GM19397 (cell line): ENCODE measurements around the gene AP1M1.

ENCODE experiments used
- ATAC-seq: cut with Tn5 transposase; IDR thresholded peaks from one replicate; pipeline ENCODE4 v1.9.1; 2021; ENCODE audit warnings: mild to moderate bottlenecking, moderate library complexity; ENCODE audit not compliant: unreplicated experiment

The AP1M1 gene

GRCh38 chr19:16185123-16185767 lies 12.5 kb upstream of the AP1M1 start, which contains the start of gene FAM32A:
FAM32A (plus strand) TSS chr19:16185410; CDS start chr19:16185443, 33 bp downstream.
- peak; percentile 89 for ATAC-seq

GRCh38 chr19:16185768-16186123 lies 12.0 kb upstream of the AP1M1 start:
- no peak for ATAC-seq

GRCh38 chr19:16188521-16188920 lies 9.2 kb upstream of the AP1M1 start:
- ATAC-seq: no peak

GRCh38 chr19:16190198-16190597 lies 7.5 kb upstream of the AP1M1 start:
- ATAC-seq: no peak

- ATAC-seq: no peak
These were observed 7.0 kb upstream of the AP1M1 start for GRCh38 chr19:16190736-16191135.

- ATAC-seq: no peak
These were observed 6.3 kb upstream of the AP1M1 start for GRCh38 chr19:16191216-16191908.

GRCh38 chr19:16193466-16193865 lies 4.2 kb upstream of the AP1M1 start:
- ATAC-seq: no peak

- ATAC-seq: no peak
These were observed 506 bp upstream of the AP1M1 start for GRCh38 chr19:16197188-16197621.

GRCh38 chr19:16198370-16198651 lies 600 bp downstream of the AP1M1 start:
- no peak for ATAC-seq

- no peak for ATAC-seq
These were observed 1.7 kb downstream of the AP1M1 start for GRCh38 chr19:16199275-16199932.

GRCh38 chr19:16200038-16201010 lies 2.6 kb downstream of the AP1M1 start:
- no peak for ATAC-seq

- ATAC-seq: no peak
These were observed 3.3 kb downstream of the AP1M1 start for GRCh38 chr19:16201011-16201391.

- no peak for ATAC-seq
These were observed 4.9 kb downstream of the AP1M1 start for GRCh38 chr19:16202320-16203255.

GRCh38 chr19:16203256-16204004 lies 5.7 kb downstream of the AP1M1 start:
- ATAC-seq: no peak

GRCh38 chr19:16204005-16204294 lies 6.2 kb downstream of the AP1M1 start:
- ATAC-seq: no peak

- no peak for ATAC-seq
These were observed 7.7 kb downstream of the AP1M1 start for GRCh38 chr19:16205205-16206045.

- no peak for ATAC-seq
These were observed 8.4 kb downstream of the AP1M1 start for GRCh38 chr19:16206046-16206605.

GRCh38 chr19:16206637-16207036 lies 8.9 kb downstream of the AP1M1 start:
- no peak for ATAC-seq
